Neuronal stem cell (in vitro differentiated cells): ENCODE measurements around the gene DLGAP5.

ENCODE experiments used
- DNase-seq: peaks from one replicate; pipeline ENCODE4 v3.0.0-alpha.2; 2013; ENCODE audit warnings: low spot score
- H2AFZ ChIP-seq: one replicate; pipeline ENCODE4 v1.6.1; 2013; ENCODE audit warnings: mild to moderate bottlenecking, low read length, inconsistent platforms
- H2AK5ac ChIP-seq: 2 replicates; pipeline ENCODE4 v1.6.1; 2013; ENCODE audit warnings: low read depth, mild to moderate bottlenecking, inconsistent platforms, low read length, moderate library complexity, mixed read lengths
- H2BK120ac ChIP-seq: 2 replicates; pipeline ENCODE4 v1.6.1; 2013; ENCODE audit warnings: low read depth, mild to moderate bottlenecking, inconsistent platforms, low read length, moderate library complexity, mixed read lengths
- H2BK12ac ChIP-seq: one replicate; pipeline ENCODE4 v1.6.1; 2013; ENCODE audit warnings: low read length, inconsistent platforms
- H2BK15ac ChIP-seq: 2 replicates; pipeline ENCODE4 v1.6.1; 2013; ENCODE audit warnings: mild to moderate bottlenecking, low read length, inconsistent platforms, mixed read lengths
- H2BK5ac ChIP-seq: one replicate; pipeline ENCODE4 v1.6.1; 2013; ENCODE audit warnings: inconsistent platforms, mild to moderate bottlenecking, low read length, moderate library complexity
- H3K14ac ChIP-seq: one replicate; pipeline ENCODE4 v1.6.1; 2013; ENCODE audit warnings: low read length, inconsistent platforms
- H3K18ac ChIP-seq: 2 replicates; pipeline ENCODE4 v1.6.1; 2013; ENCODE audit warnings: low read length, inconsistent platforms
- H3K23ac ChIP-seq: 2 replicates; pipeline ENCODE4 v1.6.1; 2013; ENCODE audit warnings: low read depth, mild to moderate bottlenecking, mixed read lengths, low read length, inconsistent platforms; ENCODE audit not compliant: poor library complexity
- H3K27ac ChIP-seq: replicated peaks from 3 replicates; pipeline ENCODE4 v1.5.1; 2013; ENCODE audit warnings: low read length, inconsistent platforms
- H3K27me3 ChIP-seq, 3 experiments: 2 replicates each; pipeline ENCODE4 v1.6.1; 2013; ENCODE audit warnings: low read length in 3 of 3, mild to moderate bottlenecking in 2 of 3, inconsistent platforms in 1 of 3, low read depth in 1 of 3, mixed read lengths in 1 of 3, moderate library complexity in 1 of 3; ENCODE audit not compliant: control insufficient read depth in 3 of 3, insufficient read depth in 3 of 3
- H3K36me3 ChIP-seq, 2 donors: replicated peaks in 1 of 2; 2 replicates each; pipeline ENCODE4 v1.6.1; 2013; ENCODE audit warnings: low read length in 2 of 2; ENCODE audit not compliant: control insufficient read depth in 2 of 2, insufficient read depth in 2 of 2
- H3K4ac ChIP-seq: 2 replicates; pipeline ENCODE4 v1.6.1; 2013; ENCODE audit warnings: inconsistent platforms, mild to moderate bottlenecking, low read length, moderate library complexity
- H3K4me1 ChIP-seq, 2 donors: 1 replicate in 1 of 2; 2 replicates in 1 of 2; pipeline ENCODE4 v1.6.1; 2013; ENCODE audit warnings: low read length in 2 of 2, low read depth in 1 of 2; ENCODE audit not compliant: control insufficient read depth in 2 of 2, insufficient read depth in 1 of 2
- H3K4me2 ChIP-seq: one replicate; pipeline ENCODE4 v1.6.1; 2013; ENCODE audit warnings: mild to moderate bottlenecking, low read length, inconsistent platforms; ENCODE audit not compliant: insufficient read depth, poor library complexity, severe bottlenecking
- H3K4me3 ChIP-seq, 2 donors: 2 replicates each; pipeline ENCODE4 v1.5.1; 2013; ENCODE audit warnings: low read length in 2 of 2, mild to moderate bottlenecking in 2 of 2, inconsistent platforms in 1 of 2, moderate library complexity in 1 of 2
- H3K79me1 ChIP-seq: one replicate; pipeline ENCODE4 v1.6.1; 2013; ENCODE audit warnings: low read depth, mild to moderate bottlenecking, inconsistent platforms, low read length, moderate library complexity
- H3K9ac ChIP-seq: one replicate; pipeline ENCODE4 v1.6.1; 2013; ENCODE audit warnings: mild to moderate bottlenecking, low read depth, low read length, inconsistent platforms; ENCODE audit not compliant: poor library complexity
- H3K9me3 ChIP-seq, 2 donors: replicated peaks in 1 of 2; 2 replicates each; pipeline versions ENCODE3 to v1.6.1; 2013; ENCODE audit warnings: low read length in 2 of 2, mild to moderate bottlenecking in 2 of 2, inconsistent platforms in 1 of 2, low read depth in 1 of 2, mixed read lengths in 1 of 2, moderate library complexity in 1 of 2; ENCODE audit not compliant: control insufficient read depth in 2 of 2, insufficient read depth in 1 of 2
- H4K8ac ChIP-seq: one replicate; pipeline ENCODE4 v1.6.1; 2013; ENCODE audit warnings: low read depth, mild to moderate bottlenecking, inconsistent platforms, low read length, moderate library complexity
- H4K91ac ChIP-seq: one replicate; pipeline ENCODE4 v1.6.1; 2013; ENCODE audit warnings: low read length, low read depth, mild to moderate bottlenecking, inconsistent platforms; ENCODE audit not compliant: poor library complexity
- WGBS, 2 donors: extraction: QIAGEN DNeasy Blood & Tissue Kit; methylation state at CpG; one replicate each; pipeline ENCODE4 v1.1.7; 2013; ENCODE audit warnings: missing lambda C conversion rate in 2 of 2, mixed read lengths in 1 of 2; ENCODE audit not compliant: insufficient read length in 2 of 2, insufficient replicate concordance in 1 of 2; ENCODE audit errors: extremely low coverage in 2 of 2; 5-methylcytosine and 5-hydroxymethylcytosine counted together

Gene DLGAP5

DNA sequence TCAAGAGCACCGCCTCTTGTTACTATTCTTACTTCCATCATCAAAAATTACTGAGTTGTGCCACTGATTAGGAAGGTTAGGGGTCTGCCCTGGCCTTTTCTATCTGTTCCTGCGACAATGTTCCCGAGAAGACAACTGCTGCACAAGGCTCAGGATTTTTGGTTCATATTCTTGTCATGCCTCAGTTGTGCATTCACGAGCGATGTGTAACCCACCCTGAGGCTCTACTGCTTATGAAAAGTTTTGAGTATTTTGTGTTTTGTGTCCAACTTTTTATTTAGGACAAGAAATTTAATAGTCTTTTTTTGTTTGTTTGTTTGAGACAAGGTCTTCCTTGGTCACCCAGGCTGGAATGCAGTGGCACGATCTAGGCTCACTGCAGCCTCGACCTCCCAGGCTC, 85.4 kb downstream of the DLGAP5 start:
- H2BK120ac ChIP-seq, result no peak overlapping the region
- H3K9ac ChIP-seq, result no peak overlapping the region
- H3K23ac ChIP-seq, result no peak overlapping the region
- no peak overlapping the region for H2BK12ac ChIP-seq
- peaks cover 13 to 18% of the 10 kb centered on the region in 2 donors for H3K4me1 ChIP-seq
- no peak overlapping the region for H2BK5ac ChIP-seq
- no peak overlapping the region for H3K4me3 ChIP-seq
- no peak overlapping the region for H3K4ac ChIP-seq
- H3K27me3 ChIP-seq, result no peaks in the 10 kb centered on the region
- peaks cover 2 to 9% of the 10 kb centered on the region in 2 donors for H3K9me3 ChIP-seq
- peaks cover 0 to 2% of the 10 kb centered on the region in 2 donors for H3K36me3 ChIP-seq
- no peak overlapping the region for H3K27ac ChIP-seq
- H3K18ac ChIP-seq, result no peak overlapping the region
- H3K14ac ChIP-seq, result no peak overlapping the region
- no peak for DNase-seq
- no peak overlapping the region for H4K91ac ChIP-seq
- H3K79me1 ChIP-seq, result no peaks in the 10 kb centered on the region
- H2BK15ac ChIP-seq, result no peak overlapping the region
- H2AK5ac ChIP-seq, result no peak overlapping the region
- no peak overlapping the region for H4K8ac ChIP-seq
- no peak overlapping the region for H3K4me2 ChIP-seq
- H2AFZ ChIP-seq, result no peak overlapping the region
- no CpG with 5 or more reads among the region's 7 CpGs for WGBS, 2 donors

DNA sequence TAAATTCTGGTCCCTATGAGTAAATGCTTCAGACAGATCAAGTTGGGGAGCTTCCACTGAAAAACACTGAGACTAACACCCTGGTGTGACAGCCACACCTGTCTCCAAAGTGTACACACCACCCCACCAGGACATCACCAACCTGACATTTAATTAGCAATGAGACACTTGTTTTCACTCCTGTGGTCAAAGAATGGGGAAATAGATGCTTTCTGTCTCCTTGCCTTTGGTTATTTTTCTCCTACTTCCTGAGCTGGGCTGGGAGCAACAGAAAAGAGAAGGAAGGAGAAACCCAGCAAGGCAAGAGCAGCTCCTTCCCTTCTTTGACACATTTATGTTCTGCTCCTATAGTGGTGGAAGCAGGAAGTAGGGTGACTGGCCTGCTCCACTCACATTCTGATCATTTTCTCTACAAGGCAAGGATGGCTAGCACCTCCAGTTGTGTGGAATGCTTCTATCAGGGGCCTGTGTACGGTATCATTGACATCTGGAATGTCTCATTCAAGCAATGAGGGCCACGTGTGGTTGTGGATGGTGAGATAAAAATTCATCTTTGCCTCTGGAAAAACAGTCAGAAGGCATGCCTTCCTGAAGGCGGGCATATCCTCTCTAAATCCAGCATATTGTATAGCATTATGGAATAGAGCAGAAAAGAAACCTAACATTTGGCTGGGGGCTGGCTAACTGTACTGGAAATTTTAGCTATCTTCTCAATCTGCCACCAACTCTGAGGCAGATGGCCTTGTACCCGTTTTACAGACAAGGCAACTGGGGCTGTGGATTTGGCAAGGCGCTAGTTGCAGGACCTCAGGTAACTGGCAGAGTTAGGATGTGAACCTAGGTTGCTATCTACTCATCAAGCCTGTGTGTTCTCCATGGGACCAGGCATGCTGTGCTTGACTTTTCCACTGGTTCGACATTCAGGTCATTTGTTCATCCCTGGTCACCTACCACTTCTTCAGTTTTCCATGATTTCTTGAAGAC, 87.1 kb downstream of the DLGAP5 start:
- H2AFZ ChIP-seq, result peak overlapping the region; percentile 30
- peaks cover 13 to 18% of the 10 kb centered on the region in 2 donors for H3K4me1 ChIP-seq
- no peak overlapping the region for H3K4me3 ChIP-seq
- no peak overlapping the region for H3K18ac ChIP-seq
- H2BK15ac ChIP-seq, result no peak overlapping the region
- no peak overlapping the region for H3K4me2 ChIP-seq
- H2BK5ac ChIP-seq, result no peak overlapping the region
- H3K36me3 ChIP-seq, result peaks cover 0 to 2% of the 10 kb centered on the region in 2 donors
- peaks cover 2 to 9% of the 10 kb centered on the region in 2 donors for H3K9me3 ChIP-seq
- H3K9ac ChIP-seq, result no peak overlapping the region
- H3K27ac ChIP-seq, result no peak overlapping the region
- no peak for DNase-seq
- H2BK12ac ChIP-seq, result no peak overlapping the region
- H3K14ac ChIP-seq, result no peak overlapping the region
- no peak overlapping the region for H4K91ac ChIP-seq
- no peak overlapping the region for H3K4ac ChIP-seq
- no peaks in the 10 kb centered on the region for H3K27me3 ChIP-seq
- no peak overlapping the region for H2AK5ac ChIP-seq
- H3K79me1 ChIP-seq, result no peaks in the 10 kb centered on the region
- H2BK120ac ChIP-seq, result no peak overlapping the region
- no CpG with 5 or more reads among the region's 6 CpGs for WGBS, 2 donors
- no peak overlapping the region for H4K8ac ChIP-seq
- H3K23ac ChIP-seq, result no peak overlapping the region

GRCh38 chr14:55103005-55103640, 88.3 kb downstream of the DLGAP5 start:
- peak overlapping the region; percentile 57 for H3K27ac ChIP-seq
- WGBS, 2 donors, result no CpG with 5 or more reads among the region's 13 CpGs

GRCh38 chr14:55102141-55102621, 89.2 kb downstream of the DLGAP5 start:
- Histone ChIP-seq H2AK5ac (no peak overlapping the region), H3K9me3 (peaks cover 2 to 9% of the 10 kb centered on the region in 2 donors), H3K36me3 (peaks cover 0 to 2% of the 10 kb centered on the region in 2 donors), H3K4me1 (peaks cover 10 to 15% of the 10 kb centered on the region in 2 donors), H2BK15ac (no peak overlapping the region), H2BK5ac (no peak overlapping the region), H3K23ac (no peak overlapping the region), H2BK12ac (no peak overlapping the region), H3K4ac (no peak overlapping the region), H3K9ac (no peak overlapping the region), H3K27ac (peak overlapping the region; percentile 48), H3K18ac (peak overlapping the region; percentile 69), H4K8ac (no peak overlapping the region), H3K14ac (no peak overlapping the region), H3K27me3 (no peaks in the 10 kb centered on the region), H3K79me1 (no peaks in the 10 kb centered on the region), H4K91ac (no peak overlapping the region), H2AFZ (peak overlapping the region; percentile 84), H3K4me3 (no peak overlapping the region), H3K4me2 (no peak overlapping the region), H2BK120ac (no peak overlapping the region)
- no peak for DNase-seq
- no CpG with 5 or more reads among the region's 7 CpGs for WGBS, 2 donors

More at GRCh38 chr14:55103005-55103640, 88.3 kb downstream of the DLGAP5 start:
- no peak overlapping the region for H2AK5ac ChIP-seq
- no peak overlapping the region for H3K9ac ChIP-seq
- H2BK5ac ChIP-seq, result no peak overlapping the region
- H4K8ac ChIP-seq, result no peak overlapping the region
- no peak overlapping the region for H3K23ac ChIP-seq
- H3K18ac ChIP-seq, result peak overlapping the region; percentile 33
- peaks cover 0 to 2% of the 10 kb centered on the region in 2 donors for H3K36me3 ChIP-seq
- H3K4ac ChIP-seq, result no peak overlapping the region
- peak overlapping the region in 1 of 2 donors; percentile 29 for H3K4me3 ChIP-seq
- H3K9me3 ChIP-seq, result peaks cover 2 to 9% of the 10 kb centered on the region in 2 donors
- no peak overlapping the region for H2BK120ac ChIP-seq
- no peaks in the 10 kb centered on the region for H3K27me3 ChIP-seq
- no peak overlapping the region for H3K4me2 ChIP-seq
- DNase-seq, result peak; percentile 31
- H2BK15ac ChIP-seq, result no peak overlapping the region
- H2AFZ ChIP-seq, result peak overlapping the region; percentile 84
- no peaks in the 10 kb centered on the region for H3K79me1 ChIP-seq
- H2BK12ac ChIP-seq, result no peak overlapping the region
- peaks cover 12 to 18% of the 10 kb centered on the region in 2 donors for H3K4me1 ChIP-seq
- H3K14ac ChIP-seq, result no peak overlapping the region
- H4K91ac ChIP-seq, result no peak overlapping the region
